ENCODE data around the gene TRPV5.
"Not testable (repeated sequence)": the region's sequence is repeated elsewhere in the genome, so short reads cannot be mapped to it uniquely, and the experiment has no call there.

TRPV5 gene

GRCh38 chr7:142933624-142934023 lies at the start of gene TRPV5:
Gene TRPV5, minus strand, starts transcription at chr7:142933746. Its CDS starts 287 bp downstream, at chr7:142933459.
- DNase-seq (ENCODE audit: low read depth, low spot score), result no peak
- Histone ChIP-seq H3K36me3 (ENCODE audit: insufficient read depth, low read length) (no peaks in the 10 kb centered on the region), H3K27ac (no peak within 1 kb of the TSS), H3K9me3 (ENCODE audit: low read depth, low read length) (no peaks in the 10 kb centered on the region), H3K9ac (ENCODE audit: insufficient read length) (no peak within 1 kb of the TSS), H3K4me3 (no peak within 1 kb of the TSS)
- TF ChIP-seq EZH2 (IDR thresholded peaks at IDR 0.05), result no peak
- TF ChIP-seq POLR2AphosphoS5 (IDR thresholded peaks at IDR 0.05; ENCODE audit: borderline replicate concordance, low read depth, low read length), result no peak
- TF ChIP-seq FOXP2 (optimal IDR thresholded peaks at IDR 0.05; ENCODE audit: control extremely low read depth, extremely low read length, insufficient read depth), result no peak

GRCh38 chr7:142978402-142978801 lies 44.9 kb upstream of the TRPV5 start:
- not testable (repeated sequence) for DNase-seq (ENCODE audit: low read depth, low spot score); H3K9ac ChIP-seq (ENCODE audit: insufficient read length); H3K4me3 ChIP-seq; H3K9me3 ChIP-seq (ENCODE audit: low read depth, low read length); H3K27ac ChIP-seq; H3K36me3 ChIP-seq (ENCODE audit: insufficient read depth, low read length)

GRCh38 chr7:142974626-142975025 lies 41.1 kb upstream of the TRPV5 start:
- Histone ChIP-seq H3K4me3 (no peak overlapping the region), H3K9ac (ENCODE audit: insufficient read length) (no peak overlapping the region), H3K27ac (no peak overlapping the region), H3K36me3 (ENCODE audit: insufficient read depth, low read length) (no peaks in the 10 kb centered on the region), H3K9me3 (ENCODE audit: low read depth, low read length) (no peaks in the 10 kb centered on the region)
- no peak for DNase-seq (ENCODE audit: low read depth, low spot score)
- TF ChIP-seq FOXP2 (optimal IDR thresholded peaks at IDR 0.05; ENCODE audit: control extremely low read depth, extremely low read length, insufficient read depth) (no peak), POLR2AphosphoS5 (IDR thresholded peaks at IDR 0.05; ENCODE audit: borderline replicate concordance, low read depth, low read length) (no peak)

GRCh38 chr7:142969183-142969582 lies 35.6 kb upstream of the TRPV5 start:
- Histone ChIP-seq H3K9ac (ENCODE audit: insufficient read length) (no peak overlapping the region), H3K27ac (no peak overlapping the region), H3K9me3 (ENCODE audit: low read depth, low read length) (no peaks in the 10 kb centered on the region), H3K36me3 (ENCODE audit: insufficient read depth, low read length) (no peaks in the 10 kb centered on the region), H3K4me3 (no peak overlapping the region)
- no peak for DNase-seq (ENCODE audit: low read depth, low spot score)
- no peak for TF ChIP-seq POLR2AphosphoS5 (IDR thresholded peaks at IDR 0.05; ENCODE audit: borderline replicate concordance, low read depth, low read length)
- no peak for TF ChIP-seq EZH2 (IDR thresholded peaks at IDR 0.05)
- TF ChIP-seq FOXP2 (optimal IDR thresholded peaks at IDR 0.05; ENCODE audit: control extremely low read depth, extremely low read length, insufficient read depth), result no peak

- no peak for DNase-seq (ENCODE audit: low read depth, low spot score)
- H3K27ac ChIP-seq, result no peak overlapping the region
- no peaks in the 10 kb centered on the region for H3K36me3 ChIP-seq (ENCODE audit: insufficient read depth, low read length)
- no peak for TF ChIP-seq POLR2AphosphoS5 (IDR thresholded peaks at IDR 0.05; ENCODE audit: borderline replicate concordance, low read depth, low read length)
- TF ChIP-seq FOXP2 (optimal IDR thresholded peaks at IDR 0.05; ENCODE audit: control extremely low read depth, extremely low read length, insufficient read depth), result no peak
- no peak for TF ChIP-seq EZH2 (IDR thresholded peaks at IDR 0.05)
- H3K9ac ChIP-seq (ENCODE audit: insufficient read length), result no peak overlapping the region
- no peak overlapping the region for H3K4me3 ChIP-seq
- no peaks in the 10 kb centered on the region for H3K9me3 ChIP-seq (ENCODE audit: low read depth, low read length)
These were observed 34.7 kb upstream of the TRPV5 start for GRCh38 chr7:142968229-142968628.

- Histone ChIP-seq H3K9ac (ENCODE audit: insufficient read length) (no peak overlapping the region), H3K9me3 (ENCODE audit: low read depth, low read length) (no peaks in the 10 kb centered on the region), H3K4me3 (no peak overlapping the region), H3K36me3 (ENCODE audit: insufficient read depth, low read length) (no peaks in the 10 kb centered on the region), H3K27ac (no peak overlapping the region)
- no peak for TF ChIP-seq POLR2AphosphoS5 (IDR thresholded peaks at IDR 0.05; ENCODE audit: borderline replicate concordance, low read depth, low read length)
- no peak for TF ChIP-seq EZH2 (IDR thresholded peaks at IDR 0.05)
- TF ChIP-seq FOXP2 (optimal IDR thresholded peaks at IDR 0.05; ENCODE audit: control extremely low read depth, extremely low read length, insufficient read depth), result no peak
- DNase-seq (ENCODE audit: low read depth, low spot score), result no peak
These were observed 31.1 kb upstream of the TRPV5 start for GRCh38 chr7:142964502-142965246.

- no peaks in the 10 kb centered on the region for H3K9me3 ChIP-seq (ENCODE audit: low read depth, low read length)
- no peaks in the 10 kb centered on the region for H3K36me3 ChIP-seq (ENCODE audit: insufficient read depth, low read length)
- H3K4me3 ChIP-seq, result no peak overlapping the region
- H3K27ac ChIP-seq, result no peak overlapping the region
- no peak overlapping the region for H3K9ac ChIP-seq (ENCODE audit: insufficient read length)
- no peak for TF ChIP-seq EZH2 (IDR thresholded peaks at IDR 0.05)
- DNase-seq (ENCODE audit: low read depth, low spot score), result no peak
These were observed 30.4 kb upstream of the TRPV5 start for GRCh38 chr7:142963993-142964392.

GRCh38 chr7:142962991-142963390 lies 29.4 kb upstream of the TRPV5 start:
- no peak overlapping the region for H3K9ac ChIP-seq (ENCODE audit: insufficient read length)
- H3K9me3 ChIP-seq (ENCODE audit: low read depth, low read length), result no peaks in the 10 kb centered on the region
- no peaks in the 10 kb centered on the region for H3K36me3 ChIP-seq (ENCODE audit: insufficient read depth, low read length)
- TF ChIP-seq FOXP2 (optimal IDR thresholded peaks at IDR 0.05; ENCODE audit: control extremely low read depth, extremely low read length, insufficient read depth) (no peak), EZH2 (IDR thresholded peaks at IDR 0.05) (no peak), POLR2AphosphoS5 (IDR thresholded peaks at IDR 0.05; ENCODE audit: borderline replicate concordance, low read depth, low read length) (no peak)
- no peak for DNase-seq (ENCODE audit: low read depth, low spot score)
- no peak overlapping the region for H3K27ac ChIP-seq
- H3K4me3 ChIP-seq, result no peak overlapping the region

Measured in SK-N-MC (cell line).